SU-DHL-6 (cell line): ENCODE data around the gene ATXN1L.

ENCODE experiments used
- H2AFZ ChIP-seq: fragments of 200-600 bp; sonication (generic); 2 replicates; pipeline ENCODE4 v1.6.1; 2014; ENCODE audit warnings: low read depth, mild to moderate bottlenecking, moderate library complexity, mixed read lengths, antibody characterized with exemption, low read length; ENCODE audit not compliant: severe bottlenecking
- H3F3A ChIP-seq: fragments of 200-600 bp; shearing (Covaris generic); 2 replicates; pipeline ENCODE4 v1.6.0; 2016; ENCODE audit warnings: antibody characterized with exemption, mild to moderate bottlenecking; ENCODE audit not compliant: insufficient read depth
- H3K27ac ChIP-seq: fragments of 200-600 bp; sonication (generic); 2 replicates; pipeline ENCODE4 v1.5.1; 2016; ENCODE audit warnings: low read depth, mild to moderate bottlenecking, low read length, moderate library complexity, mixed read lengths
- H3K27me3 ChIP-seq: fragments of 200-600 bp; sonication (generic), shearing (Covaris generic); 2 replicates; pipeline ENCODE4 v1.6.0; 2014; ENCODE audit warnings: mild to moderate bottlenecking, low read length
- H3K36me3 ChIP-seq: fragments of 200-600 bp; sonication (generic); 2 replicates; pipeline ENCODE4 v1.6.1; 2014; ENCODE audit warnings: mild to moderate bottlenecking, low read length, mixed read lengths
- H3K4me2 ChIP-seq: fragments of 300-600, 200-600 bp; shearing (Covaris generic), sonication (generic); 2 replicates; pipeline ENCODE4 v1.6.0; 2014; ENCODE audit warnings: low read length, low read depth, mild to moderate bottlenecking; ENCODE audit not compliant: poor library complexity, severe bottlenecking
- H3K4me3 ChIP-seq: fragments of 200-600 bp; sonication (generic); 2 replicates; pipeline ENCODE4 v1.5.1; 2014; ENCODE audit warnings: antibody characterized with exemption, low read length, mild to moderate bottlenecking, mixed read lengths; ENCODE audit not compliant: insufficient read depth, poor library complexity, severe bottlenecking
- H3K79me2 ChIP-seq: fragments of 200-600 bp; sonication (generic); 2 replicates; pipeline ENCODE4 v1.6.1; 2014; ENCODE audit warnings: mild to moderate bottlenecking, low read length, moderate library complexity; ENCODE audit not compliant: insufficient read depth
- H3K9ac ChIP-seq: fragments of 200-600 bp; sonication (generic); 2 replicates; pipeline ENCODE4 v1.7.0; 2014; ENCODE audit warnings: mild to moderate bottlenecking, low read length
- H3K9me2 ChIP-seq: fragments of 200-600 bp; sonication (generic); replicated peaks from 2 replicates; pipeline ENCODE4 v1.6.1; 2014; ENCODE audit warnings: low read length; ENCODE audit not compliant: insufficient read depth
- H3K9me3 ChIP-seq: fragments of 200-600 bp; sonication (generic); 2 replicates; pipeline ENCODE4 v1.6.1; 2014; ENCODE audit warnings: low read length, mixed read lengths; ENCODE audit not compliant: insufficient read depth
- H4K20me1 ChIP-seq: fragments of 200-600 bp; sonication (generic); 2 replicates; pipeline ENCODE4 v1.6.1; 2014; ENCODE audit warnings: low read depth, mild to moderate bottlenecking, antibody characterized with exemption, low read length, moderate library complexity, mixed read lengths
- EZH2phosphoT487 ChIP-seq: fragments of 200-600 bp; sonication (generic), shearing (Covaris generic); conservative IDR thresholded peaks from 2 replicates; pipeline ENCODE4 v1.6.1; 2018; ENCODE audit warnings: mild to moderate bottlenecking, antibody characterized with exemption, low read length, moderate library complexity, mixed read lengths
- TF ChIP-seq, protein P1 (sequence below): fragments of 200-600 bp; sonication (generic); IDR thresholded peaks from one replicate; pipeline ENCODE4 v1.5.1; 2017; ENCODE audit warnings: antibody characterized with exemption, mild to moderate bottlenecking, low read length, moderate library complexity; ENCODE audit not compliant: insufficient read depth, poor library complexity, severe bottlenecking

The ATXN1L gene

GRCh38 chr16:71848622-71849021 is 2.8 kb downstream of the ATXN1L start:
- H3K9ac ChIP-seq, result no peak overlapping the region
- H2AFZ ChIP-seq, result no peak overlapping the region
- no peak overlapping the region for H3K27ac ChIP-seq
- H3K9me2 ChIP-seq, result no peaks in the 10 kb centered on the region
- 0 out of 2 replicates have a peak, but pooled peaks cover 3% of the 10 kb centered on the region for H3K36me3 ChIP-seq
- TF ChIP-seq, protein P1, sequence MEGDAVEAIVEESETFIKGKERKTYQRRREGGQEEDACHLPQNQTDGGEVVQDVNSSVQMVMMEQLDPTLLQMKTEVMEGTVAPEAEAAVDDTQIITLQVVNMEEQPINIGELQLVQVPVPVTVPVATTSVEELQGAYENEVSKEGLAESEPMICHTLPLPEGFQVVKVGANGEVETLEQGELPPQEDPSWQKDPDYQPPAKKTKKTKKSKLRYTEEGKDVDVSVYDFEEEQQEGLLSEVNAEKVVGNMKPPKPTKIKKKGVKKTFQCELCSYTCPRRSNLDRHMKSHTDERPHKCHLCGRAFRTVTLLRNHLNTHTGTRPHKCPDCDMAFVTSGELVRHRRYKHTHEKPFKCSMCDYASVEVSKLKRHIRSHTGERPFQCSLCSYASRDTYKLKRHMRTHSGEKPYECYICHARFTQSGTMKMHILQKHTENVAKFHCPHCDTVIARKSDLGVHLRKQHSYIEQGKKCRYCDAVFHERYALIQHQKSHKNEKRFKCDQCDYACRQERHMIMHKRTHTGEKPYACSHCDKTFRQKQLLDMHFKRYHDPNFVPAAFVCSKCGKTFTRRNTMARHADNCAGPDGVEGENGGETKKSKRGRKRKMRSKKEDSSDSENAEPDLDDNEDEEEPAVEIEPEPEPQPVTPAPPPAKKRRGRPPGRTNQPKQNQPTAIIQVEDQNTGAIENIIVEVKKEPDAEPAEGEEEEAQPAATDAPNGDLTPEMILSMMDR, result no peak
- TF ChIP-seq EZH2phosphoT487, result no peak
- no peak overlapping the region for H3K4me2 ChIP-seq
- H3F3A ChIP-seq, result 0 out of 2 replicates have a peak, but pooled peaks cover 8% of the 10 kb centered on the region
- H3K27me3 ChIP-seq, result no peaks in the 10 kb centered on the region
- peaks cover 20% of the 10 kb centered on the region for H3K79me2 ChIP-seq
- H4K20me1 ChIP-seq, result no peaks in the 10 kb centered on the region
- no peak overlapping the region for H3K4me3 ChIP-seq
- H3K9me3 ChIP-seq, result no peaks in the 10 kb centered on the region

- peaks cover 11% of the 10 kb centered on the region for H3K79me2 ChIP-seq
These were observed 6.0 kb downstream of the ATXN1L start for GRCh38 chr16:71851746-71852145.

DNA sequence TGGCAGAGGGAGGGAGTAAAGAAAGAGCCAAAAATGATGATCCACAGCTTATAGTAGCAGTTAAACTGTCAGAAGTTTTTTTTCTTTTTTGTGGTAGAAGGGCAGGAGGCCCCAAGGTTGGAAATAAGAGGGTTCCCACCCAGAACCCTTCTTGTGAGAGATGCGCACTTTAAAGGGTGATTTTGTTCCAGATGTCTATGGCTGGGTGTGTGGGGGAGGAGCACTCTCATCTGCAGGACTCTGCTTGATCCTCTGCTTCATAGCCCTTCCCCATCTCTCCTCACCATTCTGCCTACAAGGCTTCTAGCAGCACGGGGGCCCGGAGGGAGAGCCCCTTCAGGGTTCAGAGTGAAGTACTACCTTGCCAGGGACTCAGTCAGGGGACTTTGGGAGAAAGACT is 6.4 kb downstream of the ATXN1L start:
- TF ChIP-seq, protein P1, result no peak
- TF ChIP-seq EZH2phosphoT487, result no peak
- no peak overlapping the region for H3K4me3 ChIP-seq
- H3K79me2 ChIP-seq, result peaks cover 7% of the 10 kb centered on the region
- no peak overlapping the region for H3K9ac ChIP-seq
- H2AFZ ChIP-seq, result no peak overlapping the region
- no peaks in the 10 kb centered on the region for H3K9me2 ChIP-seq
- no peak overlapping the region for H3K27ac ChIP-seq
- H3K9me3 ChIP-seq, result no peaks in the 10 kb centered on the region
- H3F3A ChIP-seq, result no peaks in the 10 kb centered on the region
- no peaks in the 10 kb centered on the region for H4K20me1 ChIP-seq
- no peaks in the 10 kb centered on the region for H3K27me3 ChIP-seq
- no peak overlapping the region for H3K4me2 ChIP-seq
- H3K36me3 ChIP-seq, result 0 out of 2 replicates have a peak, but pooled peaks cover 3% of the 10 kb centered on the region

More at GRCh38 chr16:71851746-71852145, 6.0 kb downstream of the ATXN1L start:
- Histone ChIP-seq H3K9me3 (no peaks in the 10 kb centered on the region), H3K4me2 (no peak overlapping the region), H3F3A (no peaks in the 10 kb centered on the region), H3K27ac (no peak overlapping the region), H3K27me3 (no peaks in the 10 kb centered on the region), H3K9ac (no peak overlapping the region), H3K36me3 (0 out of 2 replicates have a peak, but pooled peaks cover 3% of the 10 kb centered on the region), H4K20me1 (no peaks in the 10 kb centered on the region), H3K4me3 (no peak overlapping the region), H3K9me2 (no peaks in the 10 kb centered on the region), H2AFZ (no peak overlapping the region)
- no peak for TF ChIP-seq EZH2phosphoT487
- TF ChIP-seq, protein P1, result no peak
